IMR-90 (cell line): Measurements from ENCODE around the gene SDS. TPM values are rescaled to one million over a fixed set of nuclear protein-coding genes. Genes with fewer than 3 reads are reported as not detected.

Experiments used
- ATAC-seq: fragments of 200-7000 bp; cut with Tn5 transposase; 2 replicates; pipeline ENCODE4 v1.9.1; 2020; ENCODE audit warnings: low read depth, mild to moderate bottlenecking, moderate library complexity
- BruUV-seq: library from RNA; stranded (reverse); fragments of 400-500 nt; replicated peaks from 2 replicates; lab custom pipeline; 2021; lab: Mats Ljungman, UMichigan
- CTCF ChIA-PET: fragments of 300-600 bp; formaldehyde crosslinking; extraction: SDS; loops from one replicate; lab custom pipeline; 2021; ENCODE audit warnings: antibody characterized with exemption; lab: Yijun Ruan, JAX
- POLR2A ChIA-PET: fragments of 300-600 bp; sonication (Branson Sonifier 250); formaldehyde crosslinking; loops from one replicate; lab custom pipeline; 2022; ENCODE audit warnings: antibody characterized with exemption; ENCODE audit not compliant: unreplicated experiment; lab: Charles Lee
- DNase-seq: peaks from one replicate; pipeline ENCODE4 v3.0.0; 2013
- H2AFZ ChIP-seq: replicated peaks from 2 replicates; pipeline ENCODE3; 2013; ENCODE audit warnings: low read length, mild to moderate bottlenecking; ENCODE audit not compliant: poor library complexity
- H2AK5ac ChIP-seq: 2 replicates; pipeline ENCODE4 v1.6.1; 2013; ENCODE audit warnings: low read depth, low read length, inconsistent platforms
- H2AK9ac ChIP-seq: replicated peaks from 2 replicates; pipeline ENCODE3; 2013; ENCODE audit warnings: mild to moderate bottlenecking, low read depth, low read length, moderate library complexity; ENCODE audit not compliant: poor library complexity
- H2BK120ac ChIP-seq: 2 replicates; pipeline ENCODE4 v1.6.1; 2013; ENCODE audit warnings: low read depth, low read length, inconsistent platforms
- H2BK15ac ChIP-seq: 3 replicates; pipeline ENCODE4 v1.6.1; 2013; ENCODE audit warnings: low read depth, low read length, inconsistent platforms
- H2BK20ac ChIP-seq: 2 replicates; pipeline ENCODE4 v1.6.1; 2013; ENCODE audit warnings: low read depth, mild to moderate bottlenecking, inconsistent platforms, low read length, moderate library complexity
- H2BK5ac ChIP-seq: 2 replicates; pipeline ENCODE4 v1.6.1; 2013; ENCODE audit warnings: mild to moderate bottlenecking, low read depth, low read length, inconsistent platforms; ENCODE audit not compliant: poor library complexity, severe bottlenecking
- H3K14ac ChIP-seq: replicated peaks from 2 replicates; pipeline ENCODE4 v1.6.1; 2013; ENCODE audit warnings: low read depth, low read length, inconsistent platforms
- H3K18ac ChIP-seq: 2 replicates; pipeline ENCODE4 v1.6.1; 2013; ENCODE audit warnings: low read depth, low read length, control low read depth
- H3K23ac ChIP-seq: 2 replicates; pipeline ENCODE4 v1.6.1; 2013; ENCODE audit warnings: low read depth, low read length, inconsistent platforms
- H3K27ac ChIP-seq: 2 replicates; pipeline ENCODE4 v1.5.1; 2013; ENCODE audit warnings: mild to moderate bottlenecking, control low read depth, low read length; ENCODE audit not compliant: insufficient read depth
- H3K27me3 ChIP-seq: 2 replicates; pipeline ENCODE4 v1.6.1; 2013; ENCODE audit warnings: low read length; ENCODE audit not compliant: control insufficient read depth, insufficient read depth
- H3K36me3 ChIP-seq: 2 replicates; pipeline ENCODE4 v1.6.1; 2013; ENCODE audit warnings: low read length, mixed read lengths; ENCODE audit not compliant: control insufficient read depth, insufficient read depth
- H3K4ac ChIP-seq: 2 replicates; pipeline ENCODE4 v1.6.1; 2013; ENCODE audit warnings: low read depth, low read length, inconsistent platforms
- H3K4me1 ChIP-seq: 2 replicates; pipeline ENCODE4 v1.6.1; 2013; ENCODE audit warnings: low read length, mixed read lengths; ENCODE audit not compliant: control insufficient read depth, insufficient read depth
- H3K4me2 ChIP-seq: 2 replicates; pipeline ENCODE4 v1.6.1; 2013; ENCODE audit warnings: low read depth, mild to moderate bottlenecking, control low read depth, low read length, moderate library complexity
- H3K4me3 ChIP-seq: 2 replicates; pipeline ENCODE4 v1.5.1; 2013; ENCODE audit warnings: low read depth, mild to moderate bottlenecking, control low read depth, low read length, moderate library complexity; ENCODE audit not compliant: insufficient read depth
- H3K56ac ChIP-seq: 2 replicates; pipeline ENCODE4 v1.6.1; 2013; ENCODE audit warnings: low read length, inconsistent platforms; ENCODE audit not compliant: insufficient read depth; ENCODE audit errors: extremely low read depth
- H3K79me1 ChIP-seq, 2 experiments: 2 replicates each; pipeline ENCODE4 v1.6.1; 2013; ENCODE audit warnings: low read length in 2 of 2, inconsistent platforms in 1 of 2, low read depth in 1 of 2
- H3K9ac ChIP-seq: 2 replicates; pipeline ENCODE4 v1.6.1; 2013; ENCODE audit warnings: low read depth, low read length, control low read depth
- H3K9me1 ChIP-seq: 2 replicates; pipeline ENCODE4 v1.6.1; 2013; ENCODE audit warnings: low read length, inconsistent platforms; ENCODE audit not compliant: insufficient read depth
- H3K9me3 ChIP-seq: 2 replicates; pipeline ENCODE4 v1.6.1; 2013; ENCODE audit warnings: low read length; ENCODE audit not compliant: control insufficient read depth, insufficient read depth
- H4K20me1 ChIP-seq: 2 replicates; pipeline ENCODE4 v1.6.1; 2013; ENCODE audit warnings: low read length, inconsistent platforms; ENCODE audit not compliant: insufficient read depth
- H4K5ac ChIP-seq: 2 replicates; pipeline ENCODE4 v1.6.1; 2013; ENCODE audit warnings: mild to moderate bottlenecking, low read depth, low read length, control low read depth
- H4K8ac ChIP-seq, 2 experiments: 2 replicates each; pipeline ENCODE4 v1.6.1; 2013; ENCODE audit warnings: low read depth in 2 of 2, low read length in 2 of 2, control low read depth in 1 of 2, inconsistent platforms in 1 of 2
- H4K91ac ChIP-seq: 2 replicates; pipeline ENCODE4 v1.6.1; 2013; ENCODE audit warnings: low read depth, low read length, inconsistent platforms; ENCODE audit not compliant: insufficient read depth
- BHLHE40 ChIP-seq: fragments of 150-350 bp; IDR thresholded peaks from 2 replicates; pipeline ENCODE4 v1.6.1; 2016; ENCODE audit warnings: mild to moderate bottlenecking, low read depth, low read length
- FOS ChIP-seq: fragments of 150-350 bp; IDR thresholded peaks from 2 replicates; pipeline ENCODE4 v1.6.1; 2016; ENCODE audit warnings: low read depth, low read length
- MAFK ChIP-seq: IDR thresholded peaks from 2 replicates; pipeline ENCODE4 v1.6.1; 2012; ENCODE audit warnings: low read depth, low read length, improper control_type of control experiment
- NFE2L2 ChIP-seq: fragments of 150-350 bp; IDR thresholded peaks from 2 replicates; pipeline ENCODE4 v1.6.1; 2016; ENCODE audit warnings: low read depth, mild to moderate bottlenecking, low read length
- SMC3 ChIP-seq: fragments of 150-350 bp; IDR thresholded peaks from 2 replicates; pipeline ENCODE4 v1.6.1; 2016; ENCODE audit warnings: low read depth, mild to moderate bottlenecking, antibody characterized with exemption, low read length, moderate library complexity
- WGBS, 2 experiments: methylation state at CpG; one replicate each; pipeline versions ENCODE4 v1.1.5 to v1.1.7; 2013; ENCODE audit warnings: missing lambda C conversion rate in 2 of 2; ENCODE audit not compliant: insufficient read length in 1 of 2; ENCODE audit errors: extremely low coverage in 2 of 2; 5-methylcytosine and 5-hydroxymethylcytosine counted together
- dilution Hi-C: fragments of 300-500 bp; cut with HindIII; formaldehyde crosslinking; loops from one replicate; pipeline ENCODE4 v1.14.3; 2018; ENCODE audit warnings: low sequenced_read_pairs; ENCODE audit not compliant: unreplicated experiment
- in situ Hi-C: fragments of 300-500 bp; cut with MboI; formaldehyde crosslinking; loops from 3 replicates; pipeline ENCODE4 v1.14.3; 2019; ENCODE audit warnings: low sequenced_read_pairs, inconsistent platforms, mixed read lengths
- intact Hi-C: fragments of 100-400 bp; cut with micrococcal nuclease; formaldehyde crosslinking; loops from 2 replicates; pipeline ENCODE4 v1.10.0; 2022
- polyA plus RNA-seq, 3 experiments: library from polyadenylated mRNA; depleted of rRNA; stranded (reverse); fragments of >200 nt; gene quantifications; 2 replicates each; pipeline ENCODE4 v1.2.3, GENCODE V29; 2012; ENCODE audit warnings: low replicate concordance in 1 of 3
- total RNA-seq: library from RNA; depleted of rRNA; stranded (reverse); fragments of >200 nt; gene quantifications from 2 replicates; pipeline ENCODE4 v1.2.3, GENCODE V29; 2012
- TF ChIP-seq, protein P1 (sequence below): fragments of 150-350 bp; IDR thresholded peaks from 2 replicates; pipeline ENCODE4 v1.6.1; 2017; ENCODE audit warnings: mild to moderate bottlenecking, antibody characterized with exemption, low read length, low read depth

SDS gene
- total and polyA plus RNA-seq, 2 of the 4 experiments (the other 2 are of a cell fraction) = not detected

GRCh38 chr12:113424456-113424855 lies 20.8 kb upstream of the SDS start:
- Histone ChIP-seq H3K36me3 (no peaks in the 10 kb centered on the region), H4K91ac (no peak overlapping the region), H4K20me1 (no peaks in the 10 kb centered on the region), H3K79me1 (peaks cover 0 to 8% of the 10 kb centered on the region in 2 experiments; a peak in 2 of 4 replicates), H3K9ac (no peak overlapping the region), H3K14ac (no peak overlapping the region), H4K5ac (no peak overlapping the region), H2BK15ac (no peak overlapping the region), H3K56ac (no peak overlapping the region), H2BK20ac (no peak overlapping the region), H3K4me3 (no peak overlapping the region), H3K9me3 (no peaks in the 10 kb centered on the region), H3K23ac (no peak overlapping the region), H2BK120ac (no peak overlapping the region), H2AFZ (no peak overlapping the region), H2AK9ac (no peak overlapping the region), H3K27me3 (no peaks in the 10 kb centered on the region), H3K9me1 (no peaks in the 10 kb centered on the region), H4K8ac (no peak overlapping the region), H3K18ac (no peak overlapping the region), H2BK5ac (no peak overlapping the region), H3K4me2 (no peak overlapping the region), H3K4me1 (peaks cover 2% of the 10 kb centered on the region; the same call in 1 of the 2 replicates), H3K27ac (no peak overlapping the region), H2AK5ac (no peak overlapping the region), H3K4ac (no peak overlapping the region)
- intact Hi-C loops (no loop called here), in situ Hi-C loops (no loop called here), dilution Hi-C loops (no loop called here)
- TF ChIP-seq FOS (no peak), SMC3 (no peak), MAFK (no peak), NFE2L2 (no peak), BHLHE40 (no peak)
- TF ChIP-seq, protein P1, sequence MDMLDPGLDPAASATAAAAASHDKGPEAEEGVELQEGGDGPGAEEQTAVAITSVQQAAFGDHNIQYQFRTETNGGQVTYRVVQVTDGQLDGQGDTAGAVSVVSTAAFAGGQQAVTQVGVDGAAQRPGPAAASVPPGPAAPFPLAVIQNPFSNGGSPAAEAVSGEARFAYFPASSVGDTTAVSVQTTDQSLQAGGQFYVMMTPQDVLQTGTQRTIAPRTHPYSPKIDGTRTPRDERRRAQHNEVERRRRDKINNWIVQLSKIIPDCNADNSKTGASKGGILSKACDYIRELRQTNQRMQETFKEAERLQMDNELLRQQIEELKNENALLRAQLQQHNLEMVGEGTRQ = no peak
- CTCF ChIA-PET = interaction anchor here (0.5 to 1.3 kb wide), 2 partner anchors 227 to 269 kb away, joined by 3 read pairs; no protein-coding TSS in a partner anchor
- no TSS peak for BruUV-seq
- no CpG with 5 or more reads among the region's 1 CpG for WGBS, 2 experiments
- DNase-seq (no peak), ATAC-seq (no peak)
- POLR2A ChIA-PET = no interaction called here
